SK-N-SH (cell line): ENCODE data around the gene ANKFN1. TPM values are rescaled to one million over a fixed set of nuclear protein-coding genes. Genes with fewer than 3 reads are reported as not detected.

Experiments
- CTCF ChIA-PET: fragments of 300-600, 350-600 bp; formaldehyde crosslinking; extraction: SDS; loops from one replicate; lab custom pipeline; 2021; lab: Yijun Ruan, JAX
- POLR2A ChIA-PET: fragments of 350-600 bp; sonication (Branson Sonifier 250); formaldehyde crosslinking; extraction: SDS; loops from one replicate; lab custom pipeline; 2020; ENCODE audit warnings: antibody characterized with exemption, inconsistent platforms; lab: Yijun Ruan, JAX
- DNase-seq: peaks from one replicate; pipeline ENCODE4 v3.0.0; 2012
- H2AFZ ChIP-seq: fragments of 200-600 bp; sonication (generic); 2 replicates; pipeline ENCODE4 v1.8.1; 2016; ENCODE audit warnings: antibody characterized with exemption, mild to moderate bottlenecking, low read depth
- H3F3A ChIP-seq: fragments of 200-600 bp; sonication (generic); replicated peaks from 2 replicates; pipeline ENCODE3; 2016; ENCODE audit warnings: antibody characterized with exemption, mild to moderate bottlenecking; ENCODE audit not compliant: insufficient read depth
- H3K27ac ChIP-seq, 2 experiments: fragments of 200-500 bp in 1 of 2; fragments of 200-600 bp in 1 of 2; sonication (Bioruptor generic) in 1 of 2; sonication (generic), shearing (Covaris generic) in 1 of 2; 2 replicates each; pipeline versions ENCODE4 v1.5.1 to v1.6.1; 2014 to 2016; ENCODE audit warnings: low read depth in 2 of 2, inconsistent platforms in 1 of 2, low read length in 1 of 2, mild to moderate bottlenecking in 1 of 2, mixed read lengths in 1 of 2
- H3K27me3 ChIP-seq: fragments of 200-600 bp; sonication (generic), shearing (Covaris generic); 2 replicates; pipeline ENCODE4 v1.6.1; 2016; ENCODE audit warnings: mixed run types; ENCODE audit not compliant: insufficient read depth
- H3K36me3 ChIP-seq, 2 experiments: fragments of 200-500 bp in 1 of 2; fragments of 200-600 bp in 1 of 2; sonication (Bioruptor generic) in 1 of 2; sonication (generic) in 1 of 2; replicated peaks in 1 of 2; 2 replicates each; pipeline versions ENCODE3 to v1.5.1; 2014 to 2016; ENCODE audit warnings: low read length in 1 of 2, mild to moderate bottlenecking in 1 of 2; ENCODE audit not compliant: insufficient read depth in 2 of 2, control insufficient read depth in 1 of 2
- H3K4me1 ChIP-seq, 2 experiments: fragments of 200-500 bp in 1 of 2; fragments of 200-600 bp in 1 of 2; sonication (Bioruptor generic) in 1 of 2; sonication (generic), shearing (Covaris generic) in 1 of 2; 2 replicates each; pipeline versions ENCODE4 v1.5.1 to v1.6.1; 2014 to 2016; ENCODE audit warnings: low read depth in 1 of 2, low read length in 1 of 2, mixed run types in 1 of 2; ENCODE audit not compliant: insufficient read depth in 2 of 2, control insufficient read depth in 1 of 2
- H3K4me2 ChIP-seq: fragments of 200-600 bp; sonication (generic), shearing (Covaris generic); 2 replicates; pipeline ENCODE4 v1.6.1; 2017; ENCODE audit warnings: mixed run types
- H3K4me3 ChIP-seq, 2 experiments: fragments of 200-500 bp in 1 of 2; fragments of 200-600 bp in 1 of 2; sonication (Bioruptor generic) in 1 of 2; sonication (generic), shearing (Covaris generic) in 1 of 2; 2 replicates each; pipeline versions ENCODE4 v1.5.1 to v1.8.1; 2014 to 2016; ENCODE audit warnings: low read depth in 2 of 2, inconsistent platforms in 1 of 2, low read length in 1 of 2, mild to moderate bottlenecking in 1 of 2, mixed read lengths in 1 of 2, moderate library complexity in 1 of 2
- H3K79me2 ChIP-seq: fragments of 200-600 bp; sonication (generic); 2 replicates; pipeline ENCODE4 v1.8.1; 2017; ENCODE audit warnings: mild to moderate bottlenecking; ENCODE audit not compliant: insufficient read depth
- H3K9ac ChIP-seq: fragments of 200-600 bp; sonication (generic); 2 replicates; pipeline ENCODE4 v1.6.1; 2017; ENCODE audit warnings: mixed run types
- H3K9me2 ChIP-seq: fragments of 200-600 bp; sonication (generic); 2 replicates; pipeline ENCODE4 v1.6.1; 2017; ENCODE audit warnings: mixed run types
- H3K9me3 ChIP-seq: fragments of 200-600 bp; sonication (generic); 2 replicates; pipeline ENCODE4 v1.6.1; 2017; ENCODE audit warnings: mixed run types, mild to moderate bottlenecking, moderate library complexity
- H4K20me1 ChIP-seq: fragments of 200-600 bp; sonication (generic); 2 replicates; pipeline ENCODE4 v1.6.1; 2017; ENCODE audit warnings: mild to moderate bottlenecking, mixed run types; ENCODE audit not compliant: insufficient read depth
- EP300 ChIP-seq, 2 experiments: IDR thresholded peaks; 2 replicates each; pipeline versions ENCODE4 v1.4.0 to v1.6.1; 2012; ENCODE audit warnings: borderline replicate concordance in 1 of 2, low read depth in 1 of 2, low read length in 1 of 2
- EZH2phosphoT487 ChIP-seq: fragments of 200-600 bp; sonication (generic); IDR thresholded peaks from 2 replicates; pipeline ENCODE4 v1.6.1; 2017; ENCODE audit warnings: low read depth, mixed run types, mild to moderate bottlenecking, antibody characterized with exemption, moderate library complexity, borderline replicate concordance
- FOXJ3 ChIP-seq: sonication (generic); formaldehyde crosslinking; IDR thresholded peaks from 2 replicates; pipeline ENCODE4 v1.5.1; 2020; ENCODE audit warnings: mild to moderate bottlenecking, missing genetic modification reagents
- FOXM1 ChIP-seq: IDR thresholded peaks from 2 replicates; pipeline ENCODE4 v1.4.0; 2012; ENCODE audit warnings: low read depth, mild to moderate bottlenecking
- GATA2 ChIP-seq: sonication (generic); formaldehyde crosslinking; IDR thresholded peaks from 2 replicates; pipeline ENCODE4 v1.5.0; 2020; ENCODE audit warnings: mild to moderate bottlenecking, missing genetic modification reagents
- IRF3 ChIP-seq: fragments of 150-350 bp; IDR thresholded peaks from 2 replicates; pipeline ENCODE4 v1.6.1; 2016; ENCODE audit warnings: mild to moderate bottlenecking, low read depth, low read length
- JUND ChIP-seq: IDR thresholded peaks from 2 replicates; pipeline ENCODE4 v1.4.0; 2012
- MEF2A ChIP-seq: IDR thresholded peaks from 2 replicates; pipeline ENCODE4 v1.4.0; 2012; ENCODE audit warnings: low read depth, borderline replicate concordance
- MXI1 ChIP-seq: IDR thresholded peaks from 2 replicates; pipeline ENCODE4 v1.6.1; 2012; ENCODE audit warnings: mild to moderate bottlenecking, low read depth, low read length, improper control_type of control experiment
- RCOR1 ChIP-seq: fragments of 150-350 bp; IDR thresholded peaks from 2 replicates; pipeline ENCODE4 v1.6.1; 2017; ENCODE audit warnings: antibody characterized with exemption, low read length
- RXRA ChIP-seq: IDR thresholded peaks from 2 replicates; pipeline ENCODE4 v1.4.0; 2012; ENCODE audit warnings: low read depth, mild to moderate bottlenecking, borderline replicate concordance
- SMC3 ChIP-seq: IDR thresholded peaks from 2 replicates; pipeline ENCODE4 v1.6.1; 2012; ENCODE audit warnings: low read depth, low read length, improper control_type of control experiment
- TCF12 ChIP-seq: IDR thresholded peaks from 2 replicates; pipeline ENCODE4 v1.4.0; 2012
- USF1 ChIP-seq: IDR thresholded peaks from 2 replicates; pipeline ENCODE4 v1.4.0; 2012; ENCODE audit warnings: low read depth, borderline replicate concordance
- WGBS: methylation state at CpG from one replicate; pipeline ENCODE4 v1.1.6; 2017; ENCODE audit warnings: low lambda C conversion rate; 5-methylcytosine and 5-hydroxymethylcytosine counted together
- polyA plus RNA-seq, 3 experiments: library from polyadenylated mRNA; depleted of rRNA; stranded (reverse); fragments of >200 nt; gene quantifications; 2 replicates each; pipeline ENCODE4 v1.2.3, GENCODE V29; 2012

ANKFN1 gene
- polyA plus RNA-seq, 1 of the 3 experiments (the other 2 are of a cell fraction) = 0.07 TPM

GRCh38 chr17:56142325-56142724 lies 10.9 kb upstream of the ANKFN1 start (continued):
- TF ChIP-seq IRF3 (no peak), SMC3 (no peak), JUND (peak; percentile 41), GATA2 (no peak), MEF2A (no peak), FOXJ3 (CRISPR knock-in tag) (no peak), EP300 (IDR thresholded peaks at IDR 0.05; ENCODE audit: borderline replicate concordance in 1 of 2, low read depth in 1 of 2, low read length in 1 of 2) (peak in 1 of 2 experiments; percentile 44; a peak in 1 of 4 replicates), USF1 (no peak)

DNA sequence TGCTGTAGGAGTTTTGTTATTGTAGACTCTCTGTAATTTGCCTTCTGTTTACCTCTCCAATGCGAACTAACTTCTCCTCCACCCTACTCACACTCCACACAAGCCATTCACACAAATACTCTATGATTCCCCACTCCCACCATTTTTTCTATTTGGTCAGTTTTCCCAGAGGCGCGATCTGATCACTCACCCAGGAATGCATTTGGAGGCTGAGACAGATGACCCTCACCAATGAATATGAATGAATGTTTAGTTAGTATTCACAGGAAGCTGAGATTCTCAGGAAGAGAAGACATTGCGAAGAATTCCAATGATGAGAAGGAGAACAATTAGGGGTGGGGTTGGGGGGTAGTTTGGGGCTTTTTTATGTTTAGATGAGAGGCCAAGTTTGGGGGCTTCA lies 10.5 kb upstream of the ANKFN1 start:
- Histone ChIP-seq H3K79me2 (no peaks in the 10 kb centered on the region), H4K20me1 (no peaks in the 10 kb centered on the region), H3K4me3 (no peak overlapping the region), H3K4me2 (0 out of 2 replicates have a peak overlapping the region, but pooled peaks have one; percentile 3), H3F3A (no peaks in the 10 kb centered on the region), H3K9ac (no peak overlapping the region; the same call in 1 of the 2 replicates), H3K4me1 (peaks cover 0 to 4% of the 10 kb centered on the region in 2 experiments; a peak in 1 of 4 replicates), H2AFZ (0 out of 2 replicates have a peak overlapping the region, but pooled peaks have one; percentile 3), H3K9me2 (no peaks in the 10 kb centered on the region), H3K27ac (peak overlapping the region in 1 of 2 experiments; percentile 44; a peak in 2 of 4 replicates), H3K36me3 (no peaks in the 10 kb centered on the region), H3K27me3 (no peaks in the 10 kb centered on the region), H3K9me3 (no peaks in the 10 kb centered on the region)
- ChIA-PET CTCF (interaction anchor here (0.6 kb wide), 1 partner anchor 387 kb away, joined by 3 read pairs; no protein-coding TSS in a partner anchor), POLR2A (no interaction called here)
- TF ChIP-seq FOXM1 (no peak), RXRA (no peak), IRF3 (no peak), MEF2A (no peak), USF1 (no peak), TCF12 (no peak), MXI1 (no peak), EZH2phosphoT487 (no peak), RCOR1 (no peak)
- DNase-seq = no peak
- 41% methylated on average over 4 of the region's 4 CpGs for WGBS
